Activated T-cell treated with anti-CD3 and anti-CD28 coated beads for 24 hours (primary cell): ENCODE results near the gene TBC1D3I.
"Not testable (repeated sequence)": the region's sequence is repeated elsewhere in the genome, so short reads cannot be mapped to it uniquely, and the experiment has no call there.

Experiments
- DNase-seq: peaks from one replicate; pipeline ENCODE4 v3.0.0-alpha.2; 2020; ENCODE audit warnings: low read depth

The TBC1D3I gene

DNA sequence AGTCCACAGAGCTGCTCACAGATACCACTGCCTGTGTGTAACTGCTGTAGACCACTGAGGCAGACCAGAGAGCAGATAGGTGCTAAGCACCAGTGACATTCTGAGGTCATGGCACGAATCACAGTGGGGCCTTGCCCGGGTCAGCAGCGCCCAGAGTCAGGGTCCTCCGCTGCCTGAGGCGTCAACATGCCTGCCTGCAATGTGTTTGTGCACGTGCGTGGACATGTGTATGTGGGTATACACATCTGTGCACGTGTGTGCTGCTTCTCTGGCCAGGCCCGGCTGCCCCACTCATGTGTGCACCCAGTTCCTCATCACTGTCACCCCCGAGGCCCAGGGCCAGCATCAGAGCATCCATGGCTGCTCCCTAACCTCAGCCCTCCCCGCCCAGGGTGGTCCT, at the start of gene TBC1D3I:
TSS of gene TBC1D3I (minus strand) at position 101 of the 400 bp plus-strand sequence. CDS start 1,585 bp downstream, outside the sequence.
- not testable (repeated sequence) for DNase-seq

DNA sequence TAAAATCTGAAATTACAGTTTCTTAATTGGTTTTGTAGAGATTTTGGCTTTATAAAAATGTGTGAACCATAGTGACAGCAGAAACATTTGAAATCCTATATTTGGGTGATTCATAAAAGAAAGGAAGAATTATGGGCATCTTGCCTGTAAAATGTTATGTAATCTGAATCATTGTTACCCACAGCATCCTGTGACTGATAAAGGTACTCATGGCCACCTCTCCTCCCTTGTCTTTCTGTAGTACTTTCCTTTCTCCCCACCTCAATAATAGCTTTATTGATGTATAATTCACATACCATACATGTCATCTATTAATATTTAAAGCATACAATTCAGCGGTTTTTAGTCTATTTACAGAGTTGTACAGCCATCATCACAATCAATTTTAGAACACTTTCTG, 30.8 kb upstream of the TBC1D3I start:
- DNase-seq, result not testable (repeated sequence)

DNA sequence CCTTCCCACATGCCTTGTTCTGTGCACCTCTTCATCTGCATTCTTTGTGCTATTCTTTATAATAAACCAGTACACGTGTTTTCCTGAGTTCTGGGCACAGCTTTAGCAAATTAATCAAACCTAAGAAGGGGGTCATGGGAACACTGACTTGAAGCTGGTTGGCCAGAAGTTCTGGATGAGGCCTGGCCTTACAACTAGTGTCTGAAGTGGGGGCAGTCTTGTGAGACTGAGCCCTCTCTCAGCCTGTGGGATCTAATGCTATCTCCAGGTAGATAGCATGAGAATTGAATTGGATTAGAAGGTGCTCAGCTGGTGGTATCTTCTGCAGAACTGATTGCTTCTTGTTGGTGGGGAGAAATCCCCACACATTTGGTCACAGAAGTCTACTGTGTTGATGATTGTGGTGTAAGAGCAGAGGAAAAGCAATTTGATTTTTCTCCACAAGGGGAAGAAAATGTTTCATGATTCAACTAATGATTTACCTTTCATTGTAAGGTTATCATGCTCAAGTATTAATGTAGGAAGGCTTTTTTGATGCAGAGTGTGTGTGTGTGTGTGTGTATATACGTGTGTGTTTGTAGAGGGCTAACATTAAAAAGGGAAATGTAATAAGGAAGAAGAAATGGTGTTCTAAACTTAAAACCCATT, 25.7 kb upstream of the TBC1D3I start:
- not testable (repeated sequence) for DNase-seq

DNA sequence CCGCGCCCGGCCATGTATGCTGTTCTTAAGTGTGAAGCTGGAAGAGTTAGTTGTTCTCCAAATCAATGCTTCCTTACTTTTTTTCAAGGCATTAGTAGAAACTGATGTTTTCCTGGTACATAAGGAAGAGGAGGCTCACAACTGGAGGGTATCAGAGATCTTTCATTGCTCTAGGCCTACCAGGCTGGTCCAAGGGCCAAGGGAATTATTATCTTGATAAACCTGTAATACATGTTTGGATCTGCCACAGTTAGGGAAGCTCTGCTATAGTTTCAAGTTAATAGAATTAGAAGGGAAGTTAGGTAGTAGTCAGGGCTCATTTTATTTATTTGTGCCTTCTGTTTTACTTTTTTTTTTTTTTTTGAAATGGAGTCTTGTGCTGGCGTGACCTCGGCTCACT, 19.8 kb upstream of the TBC1D3I start:
- DNase-seq, result not testable (repeated sequence)

DNA sequence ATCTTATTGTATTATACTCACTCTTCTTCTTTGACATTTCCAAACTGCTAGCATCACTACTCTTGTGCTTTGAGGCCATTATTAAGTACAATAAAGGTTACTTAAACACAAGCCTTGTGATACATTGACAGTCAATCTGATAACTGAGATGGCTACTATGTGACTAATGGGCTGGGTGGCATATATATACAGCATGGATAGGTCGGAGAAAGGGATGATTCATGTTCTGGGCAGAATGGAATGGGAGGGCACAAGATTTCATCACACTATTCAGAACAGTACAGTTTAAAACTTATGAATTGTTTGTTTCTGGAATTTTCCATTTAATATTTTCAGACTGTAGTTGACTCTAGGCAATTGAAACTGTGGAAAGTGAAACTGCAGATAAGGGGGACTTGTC, 18.9 kb upstream of the TBC1D3I start:
- not testable (repeated sequence) for DNase-seq

DNA sequence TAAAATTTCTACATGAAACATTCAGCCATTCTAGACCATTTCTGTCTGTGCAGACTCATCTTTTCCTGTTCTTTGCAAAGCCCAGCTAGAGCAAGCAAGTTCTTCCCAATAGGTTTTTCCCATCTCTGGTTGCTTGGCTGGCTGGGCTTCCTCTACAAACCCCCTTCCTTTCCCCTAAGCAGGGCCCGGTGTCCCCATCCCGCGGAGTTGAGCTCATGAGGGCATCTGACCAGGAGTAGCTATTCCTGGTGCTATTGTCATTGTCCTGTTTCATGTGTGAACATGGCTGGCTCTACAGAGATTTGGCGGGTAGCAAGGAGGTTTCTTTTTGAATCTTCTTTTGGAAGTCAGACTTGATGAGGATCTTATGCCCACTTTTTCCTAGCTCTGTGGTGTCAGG, 22.3 kb downstream of the TBC1D3I start:
- not testable (repeated sequence) for DNase-seq

DNA sequence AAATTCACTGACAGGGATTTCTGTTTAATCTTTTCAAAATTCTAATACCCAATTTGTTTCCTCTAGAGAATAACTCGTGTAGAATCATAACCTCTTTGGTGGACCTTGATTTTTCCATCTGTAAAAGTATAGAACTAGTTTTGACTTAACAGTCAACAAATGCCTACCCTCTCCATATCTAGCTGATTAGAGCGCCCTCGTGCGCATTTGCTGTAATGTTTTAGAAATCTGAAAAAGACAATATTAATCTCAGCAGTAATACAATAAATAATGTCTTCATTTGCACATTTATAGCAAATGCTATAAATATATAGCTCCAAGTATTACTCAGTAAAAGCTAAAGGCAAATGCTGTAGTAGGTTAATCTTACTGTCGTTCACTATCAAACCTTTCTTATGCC, 34.7 kb downstream of the TBC1D3I start:
- not testable (repeated sequence) for DNase-seq

DNA sequence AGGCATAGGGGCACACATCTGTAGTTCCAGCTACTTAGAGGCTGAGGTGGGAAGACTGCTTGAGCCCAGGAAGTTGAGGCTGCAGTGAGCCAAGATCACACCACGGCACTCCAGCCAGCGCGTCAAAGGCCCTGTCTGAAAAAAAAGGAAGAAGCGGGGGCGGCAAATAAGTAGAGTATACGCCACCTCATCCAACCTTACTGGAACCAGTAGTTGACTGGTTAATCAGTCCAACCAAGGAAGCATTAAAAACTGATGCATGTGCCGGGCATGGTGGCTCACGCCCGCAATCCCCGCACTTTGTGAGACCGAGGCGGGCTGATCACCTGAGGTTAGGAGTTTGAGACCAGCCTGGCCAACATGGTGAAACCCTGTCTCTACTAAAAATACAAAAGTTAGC, 41.4 kb downstream of the TBC1D3I start:
- not testable (repeated sequence) for DNase-seq

DNA sequence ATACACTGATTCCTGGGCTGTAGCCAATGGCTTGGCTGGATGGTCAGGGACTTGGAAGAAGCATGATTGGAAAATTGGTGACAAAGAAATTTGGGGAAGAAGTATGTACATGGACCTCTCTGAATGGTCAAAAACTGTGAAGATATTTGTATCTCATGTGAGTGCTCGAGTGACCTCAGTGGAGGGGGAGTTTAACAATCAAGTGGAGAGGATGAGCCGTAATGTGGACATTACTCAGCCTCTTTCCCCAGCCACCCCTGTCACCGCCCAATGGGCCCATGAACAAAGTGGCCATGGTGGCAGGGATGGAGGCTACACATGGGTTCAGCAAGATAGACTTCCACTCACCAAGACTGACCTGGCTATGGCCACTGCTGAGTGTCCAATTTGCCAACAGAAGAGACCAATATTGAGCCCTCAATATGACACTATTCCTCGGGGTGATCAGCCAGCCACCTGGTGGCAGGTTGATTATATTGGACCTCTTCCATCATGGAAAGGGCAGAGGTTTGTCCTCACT, 42.7 kb downstream of the TBC1D3I start:
- DNase-seq, result not testable (repeated sequence)

DNA sequence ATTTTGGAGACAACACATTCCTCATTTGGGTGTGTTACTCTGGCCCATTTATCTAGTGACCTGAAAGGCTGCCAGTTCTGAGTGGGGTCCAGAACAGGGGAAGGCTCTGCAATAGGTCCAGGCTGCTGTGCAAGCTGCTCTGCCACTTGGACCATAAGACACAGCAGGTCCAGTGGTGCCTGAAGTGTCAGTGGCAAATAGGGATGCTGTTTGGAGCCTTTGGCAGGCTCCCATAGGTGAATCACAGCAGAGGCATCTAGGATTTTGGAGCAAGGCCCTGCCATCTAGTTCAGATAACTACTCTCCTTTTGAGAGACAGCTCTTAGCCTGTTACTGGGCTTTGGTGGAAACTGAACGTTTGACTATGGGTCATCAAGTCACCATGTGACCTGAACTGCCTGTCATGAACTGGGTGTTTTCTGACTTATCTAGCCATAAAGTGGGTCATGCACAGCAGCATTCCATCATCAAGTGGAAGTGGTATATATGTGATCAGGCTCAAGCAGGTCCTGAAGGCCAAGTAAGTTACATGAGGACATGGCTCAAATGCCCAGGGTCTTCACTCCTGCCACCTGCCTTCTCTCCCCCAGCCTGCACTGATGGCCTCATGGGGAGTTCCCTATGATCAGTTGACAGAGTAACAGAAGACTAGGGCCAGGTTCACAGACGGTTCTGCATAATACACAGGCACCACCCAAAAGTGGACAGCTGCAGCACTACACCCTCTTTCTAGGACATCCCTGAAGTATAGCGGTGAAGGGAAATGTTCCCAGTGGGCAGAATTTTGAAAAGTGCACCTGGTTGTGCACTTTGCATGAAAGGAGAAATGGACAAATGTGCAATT, 43.4 kb downstream of the TBC1D3I start:
- DNase-seq, result not testable (repeated sequence)

DNA sequence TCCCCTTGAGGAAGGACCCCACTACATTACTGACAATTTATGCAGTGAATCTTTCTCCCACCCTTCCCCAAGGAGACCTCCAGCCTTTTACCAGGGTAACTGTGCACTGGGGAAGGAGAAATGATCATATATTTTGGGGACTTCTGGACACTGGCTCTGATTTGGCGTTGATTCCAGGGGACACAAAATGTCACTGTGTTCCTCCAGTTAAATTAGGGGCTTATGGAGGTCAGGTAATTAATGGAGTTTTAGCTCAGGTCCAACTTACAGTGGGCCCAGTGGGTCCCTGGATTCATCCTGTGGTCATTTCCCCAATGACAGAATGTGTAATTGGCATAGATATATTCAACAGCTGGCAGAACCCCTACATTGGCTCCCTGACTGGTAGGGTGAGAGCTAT, 44.8 kb downstream of the TBC1D3I start:
- not testable (repeated sequence) for DNase-seq

DNA sequence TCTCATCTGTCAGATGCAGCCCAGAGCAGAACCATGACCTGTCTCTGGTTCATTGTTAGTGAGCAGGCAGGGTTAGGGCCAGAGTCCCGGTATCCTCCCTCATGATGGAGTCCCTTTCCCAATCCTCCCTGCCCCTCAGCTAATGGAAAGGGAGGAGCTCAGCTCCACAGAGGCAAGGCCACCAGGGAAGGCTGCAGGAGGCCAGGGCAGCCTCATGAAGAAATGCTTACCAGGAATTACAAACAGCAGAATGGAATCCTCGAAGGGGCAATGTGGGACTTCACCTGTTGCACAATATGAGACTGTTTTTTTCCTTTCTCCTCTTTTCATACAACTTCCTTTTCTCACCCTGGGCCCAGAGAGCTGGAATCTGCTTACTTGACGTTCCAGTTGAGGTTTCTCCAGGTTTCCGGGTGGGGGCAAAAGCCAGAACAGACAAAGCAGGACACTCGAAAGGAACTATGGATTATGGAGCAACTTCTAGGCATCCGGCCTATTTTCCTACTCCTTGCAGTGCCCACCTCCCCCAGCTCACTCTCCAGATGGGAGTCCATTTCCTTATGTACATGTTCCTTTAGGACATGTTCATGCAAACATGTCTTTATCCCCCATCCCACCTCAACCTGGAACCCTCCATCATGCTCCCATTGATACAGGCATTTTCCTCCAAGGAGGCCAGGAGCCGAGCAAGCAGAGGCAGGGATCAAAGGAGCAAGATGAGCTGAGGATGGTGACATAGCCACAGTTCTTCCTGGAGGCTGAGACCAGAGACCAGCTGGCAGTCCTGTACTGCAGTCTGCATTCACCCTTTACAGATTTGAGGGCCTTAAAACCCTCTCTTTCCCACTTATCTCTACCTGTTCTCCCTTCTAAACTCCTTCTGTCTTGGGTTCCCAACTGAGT, 48.7 kb downstream of the TBC1D3I start:
- DNase-seq, result not testable (repeated sequence)

DNA sequence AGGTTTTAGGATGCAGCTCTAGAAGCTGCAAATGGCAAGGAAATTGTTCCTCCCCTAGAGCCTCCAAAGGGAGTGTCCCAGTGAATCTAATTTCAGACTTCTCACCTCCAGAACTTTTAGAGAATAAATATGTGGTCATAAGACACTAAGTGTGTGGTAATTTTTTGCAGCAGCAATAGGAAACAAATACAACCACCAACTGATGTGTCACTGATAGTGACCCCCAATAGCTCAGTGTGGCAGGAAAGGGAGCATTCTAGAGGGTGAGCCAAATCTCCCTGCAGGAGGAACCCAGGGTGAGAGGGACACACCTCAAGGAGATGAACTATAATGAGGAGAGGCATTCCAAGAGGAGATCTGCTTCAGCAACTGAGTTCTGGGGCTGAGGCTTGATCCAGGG, 49.5 kb downstream of the TBC1D3I start:
- no peak for DNase-seq

DNA sequence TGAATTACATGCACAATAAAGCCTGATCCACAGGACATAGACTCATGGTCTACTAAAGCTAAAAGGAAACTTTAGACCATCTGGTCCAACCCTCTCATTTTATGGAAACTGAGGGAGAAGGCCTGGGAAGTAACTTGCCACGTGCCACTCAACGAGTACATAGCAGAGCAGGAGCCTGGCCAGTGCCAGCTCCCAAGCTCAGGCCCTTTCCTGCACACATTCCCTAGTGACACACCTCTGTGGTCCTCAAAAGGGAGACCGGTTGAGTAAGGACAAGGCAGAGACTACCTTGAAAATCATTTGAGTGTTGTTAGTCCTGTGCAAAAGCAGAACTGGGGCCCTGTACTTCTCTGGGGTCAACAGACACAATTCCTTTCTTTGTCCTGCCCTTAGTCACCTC, 50.7 kb downstream of the TBC1D3I start:
- DNase-seq, result no peak

DNA sequence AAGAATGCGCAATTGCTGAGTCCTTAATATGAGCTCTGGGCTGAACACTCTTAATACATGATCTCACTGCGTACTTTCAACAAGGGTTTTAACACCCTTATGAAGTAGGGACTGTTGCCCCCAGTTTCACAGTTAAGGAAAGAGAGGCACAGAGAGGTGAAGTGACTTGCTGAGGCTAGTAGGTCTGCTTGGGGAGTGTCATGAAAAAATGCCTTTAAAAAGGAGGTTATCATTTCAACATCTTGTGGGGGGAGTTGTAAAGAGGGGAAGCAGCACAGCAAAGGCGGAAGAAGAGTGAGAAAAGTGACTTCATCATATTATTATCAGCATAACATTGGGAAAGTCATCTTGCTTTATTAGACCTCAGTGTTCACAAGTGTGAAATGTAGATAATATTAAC, 51.4 kb downstream of the TBC1D3I start:
- DNase-seq, result no peak

DNA sequence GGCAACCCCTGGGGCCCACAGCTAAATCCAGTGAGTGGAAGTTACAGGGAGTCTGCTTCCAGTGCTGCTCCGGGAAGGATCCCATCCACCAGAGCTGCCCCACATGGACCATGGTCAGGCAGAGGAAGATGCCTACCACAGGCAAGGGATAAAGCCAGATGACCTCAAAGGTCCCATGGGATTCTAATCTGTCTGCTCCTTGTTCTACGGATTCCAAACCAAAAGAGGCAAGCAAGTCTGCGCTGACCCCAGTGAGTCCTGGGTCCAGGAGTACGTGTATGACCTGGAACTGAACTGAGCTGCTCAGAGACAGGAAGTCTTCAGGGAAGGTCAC, 52.1 kb downstream of the TBC1D3I start:
- DNase-seq, result no peak

DNA sequence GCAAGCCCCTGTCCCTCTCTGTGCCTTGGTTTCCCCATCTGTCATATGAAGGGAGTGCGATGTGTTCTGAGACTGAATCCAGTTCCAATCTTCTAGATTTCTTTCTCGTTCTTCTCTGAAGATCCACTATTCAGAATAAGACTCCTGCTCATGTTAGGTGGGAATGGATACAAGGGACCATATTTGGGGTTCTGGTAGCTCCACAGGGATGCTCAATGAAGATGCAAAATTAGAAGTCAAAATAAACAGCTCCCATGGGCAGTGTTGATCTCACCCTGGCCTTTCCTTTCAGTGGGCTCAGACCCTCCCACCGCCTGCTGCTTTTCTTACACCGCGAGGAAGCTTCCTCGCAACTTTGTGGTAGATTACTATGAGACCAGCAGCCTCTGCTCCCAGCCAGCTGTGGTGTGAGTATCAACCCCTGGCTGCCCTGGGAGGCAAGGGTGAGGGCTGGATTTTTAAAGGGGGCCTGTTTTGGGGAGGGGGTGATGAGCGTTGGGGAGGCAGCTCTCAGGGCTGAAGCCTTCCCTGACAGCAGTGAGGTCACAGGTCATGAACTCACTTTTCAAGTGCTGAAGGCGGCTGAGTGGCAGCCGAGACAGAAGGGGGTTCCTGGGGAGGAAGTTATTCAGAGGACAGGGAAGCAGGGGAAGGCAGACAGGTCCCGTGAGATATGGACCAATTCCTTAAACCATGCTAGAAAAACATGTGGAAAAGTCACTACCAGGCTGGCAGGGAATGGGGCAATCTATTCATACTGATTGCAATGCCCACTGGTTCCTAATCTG, 52.7 kb downstream of the TBC1D3I start:
- DNase-seq, result not testable (repeated sequence)

DNA sequence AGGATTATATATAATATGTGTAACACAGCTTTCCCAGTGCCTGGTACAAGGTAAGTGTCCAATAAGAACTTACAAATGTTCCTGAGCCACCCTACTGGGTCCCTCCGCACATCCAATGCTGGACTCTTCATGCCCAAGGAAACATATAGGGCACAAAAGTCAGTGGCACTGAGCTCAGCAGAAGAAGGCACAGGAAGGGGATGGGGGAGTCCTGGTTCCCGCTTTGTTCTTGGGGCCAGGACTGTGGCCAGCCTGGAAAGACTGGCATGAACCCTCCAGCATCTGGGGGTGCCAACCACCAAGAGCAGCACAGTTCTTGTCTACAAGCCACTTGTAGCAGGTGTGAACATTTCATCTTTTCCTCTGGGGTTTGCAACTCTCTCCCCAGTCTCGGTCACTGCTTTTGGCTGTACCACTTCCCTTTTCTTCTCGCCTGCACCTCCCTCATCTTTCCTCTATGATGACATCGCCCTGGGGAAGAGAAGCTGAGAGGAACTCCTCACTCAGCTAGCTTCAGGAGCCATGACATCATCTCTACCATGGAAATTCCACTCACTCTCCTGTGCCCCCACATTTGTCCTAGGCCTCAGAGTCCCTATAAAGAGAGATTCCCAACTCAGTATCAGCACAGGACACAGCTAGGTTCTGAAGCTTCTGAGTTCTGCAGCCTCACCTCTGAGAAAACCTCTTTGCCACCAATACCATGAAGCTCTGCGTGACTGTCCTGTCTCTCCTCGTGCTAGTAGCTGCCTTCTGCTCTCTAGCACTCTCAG, 53.7 kb downstream of the TBC1D3I start, which contains the start of gene CCL4L2:
TSS of gene CCL4L2 (plus strand) at position 625 of the 773 bp plus-strand sequence.
- DNase-seq, result not testable (repeated sequence)

DNA sequence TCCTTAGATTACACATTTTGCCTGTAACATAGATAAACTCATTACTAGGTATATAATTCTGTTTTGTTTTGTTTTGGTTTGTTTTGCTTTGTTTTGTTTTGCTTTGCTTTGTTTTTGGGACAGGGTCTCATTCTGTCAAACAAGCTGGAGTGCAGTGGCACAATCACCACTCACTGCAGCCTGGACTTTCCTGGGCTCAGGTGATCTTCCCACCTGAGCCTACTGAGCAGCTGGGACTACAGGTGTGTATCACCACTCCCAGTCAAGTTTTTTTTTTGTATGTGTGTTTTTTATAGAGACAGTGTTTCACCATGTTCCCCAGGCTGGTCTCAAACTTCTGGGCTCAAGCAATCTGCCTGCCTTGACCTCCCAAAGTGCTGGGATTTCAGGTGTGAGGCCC, 54.8 kb downstream of the TBC1D3I start:
- no peak for DNase-seq

DNA sequence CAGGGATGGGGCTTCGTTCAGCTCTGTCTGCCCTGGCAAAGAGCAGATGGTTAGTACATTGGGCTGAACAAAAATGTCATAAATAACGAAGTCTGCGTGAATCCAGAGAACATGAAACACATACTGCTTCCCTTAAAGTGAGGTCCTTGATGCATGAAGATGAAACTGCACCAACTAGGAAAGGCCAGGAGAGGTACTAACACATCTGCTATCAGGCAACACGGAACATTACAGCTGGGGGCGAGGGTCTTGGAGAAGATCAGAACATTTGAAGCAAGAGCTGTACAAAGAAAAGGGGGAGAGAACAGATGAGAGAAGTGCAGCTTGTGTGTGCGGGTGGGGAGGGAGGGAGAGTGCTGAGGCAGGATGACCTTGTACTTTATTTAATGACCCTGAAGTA, 57.0 kb downstream of the TBC1D3I start:
- not testable (repeated sequence) for DNase-seq

DNA sequence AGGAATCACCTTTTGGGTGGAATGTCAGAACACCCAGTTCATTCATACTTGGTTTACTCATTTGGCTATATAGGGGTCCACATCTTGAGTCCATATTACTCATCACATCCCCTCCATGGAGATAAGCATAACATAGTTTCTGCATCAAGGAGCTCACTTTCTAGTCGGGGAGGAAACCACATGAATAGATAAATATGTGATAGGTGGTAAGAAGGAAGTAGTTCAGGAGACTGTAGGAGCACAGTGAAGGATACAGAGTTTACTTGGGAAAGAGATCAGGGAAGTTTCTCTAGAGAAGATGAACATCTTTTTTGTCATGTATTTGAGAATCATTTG, 57.9 kb downstream of the TBC1D3I start:
- not testable (repeated sequence) for DNase-seq
